ENCODE measurements around the gene BRI3.

BRI3 gene

GRCh38 chr7:98280791-98281756 is at the start of gene BRI3:
TSS of gene BRI3 (plus strand) at chr7:98281686. CDS start at chr7:98281796, 110 bp downstream.
- DNase-seq = peak; percentile 90 to 92

- DNase-seq = no peak
Measured at GRCh38 chr7:98232263-98232585, 49.3 kb upstream of the BRI3 start.

- no peak for DNase-seq
Measured at GRCh38 chr7:98232799-98233198, 48.7 kb upstream of the BRI3 start.

- no peak for DNase-seq
Measured at GRCh38 chr7:98233219-98234070, 48.0 kb upstream of the BRI3 start.

- no peak for DNase-seq
Measured at GRCh38 chr7:98234429-98235147, 46.9 kb upstream of the BRI3 start.

- no peak for DNase-seq
Measured at GRCh38 chr7:98235901-98236300, 45.6 kb upstream of the BRI3 start.

GRCh38 chr7:98236355-98237185 is 44.9 kb upstream of the BRI3 start:
- DNase-seq = no peak

- no peak for DNase-seq
Measured at GRCh38 chr7:98238076-98238475, 43.4 kb upstream of the BRI3 start.

GRCh38 chr7:98238976-98239375 is 42.5 kb upstream of the BRI3 start:
- DNase-seq = no peak

GRCh38 chr7:98240961-98241673 is 40.4 kb upstream of the BRI3 start:
- no peak for DNase-seq

GRCh38 chr7:98241674-98242241 is 39.7 kb upstream of the BRI3 start:
- no peak for DNase-seq

- DNase-seq = no peak
Measured at GRCh38 chr7:98242342-98242741, 39.1 kb upstream of the BRI3 start.

GRCh38 chr7:98242934-98243333 is 38.6 kb upstream of the BRI3 start:
- no peak for DNase-seq

GRCh38 chr7:98244871-98245270 is 36.6 kb upstream of the BRI3 start:
- DNase-seq = no peak

GRCh38 chr7:98248156-98248555 is 33.3 kb upstream of the BRI3 start:
- no peak for DNase-seq

GRCh38 chr7:98249106-98249505 is 32.4 kb upstream of the BRI3 start:
- DNase-seq = no peak

GRCh38 chr7:98250789-98251188 is 30.7 kb upstream of the BRI3 start:
- peak; percentile 28 to 35 for DNase-seq

- DNase-seq = peak; percentile 18 to 25
Measured at GRCh38 chr7:98251231-98251600, 30.3 kb upstream of the BRI3 start.

GRCh38 chr7:98251601-98252424 is 29.7 kb upstream of the BRI3 start, which contains the start of gene TECPR1:
TSS of gene TECPR1 (minus strand) at chr7:98252232. CDS start at chr7:98246146, 6,086 bp downstream.
- DNase-seq = peak; percentile 72 to 78

- DNase-seq = no peak
Measured at GRCh38 chr7:98252425-98253054, 28.9 kb upstream of the BRI3 start.
